GM12878 (cell line): ENCODE measurements around the gene ZNF613. TPM values are rescaled to one million over a fixed set of nuclear protein-coding genes. Genes with fewer than 3 reads are reported as not detected.

Source experiments
- ATAC-seq: fragments of 200-7000 bp; cut with Tn5 transposase; 3 replicates; pipeline ENCODE4 v1.9.1; 2020; ENCODE audit warnings: mild to moderate bottlenecking, moderate library complexity
- BruUV-seq: library from RNA; stranded (reverse); fragments of 400-500 nt; replicated peaks from 2 replicates; lab custom pipeline; 2021; lab: Mats Ljungman, UMichigan
- CTCF ChIA-PET: fragments of 300-600 bp; sonication (Branson Sonifier 250); formaldehyde crosslinking; extraction: SDS; loops from one replicate; lab custom pipeline; 2021; ENCODE audit warnings: inconsistent platforms; lab: Yijun Ruan, JAX
- POLR2A ChIA-PET: fragments of 350-600 bp; formaldehyde crosslinking; extraction: SDS; loops from one replicate; lab custom pipeline; 2021; ENCODE audit warnings: inconsistent platforms; lab: Charles Lee
- RAD21 ChIA-PET: fragments of 300-600 bp; sonication (Branson Sonifier 250); formaldehyde crosslinking; loops from one replicate; lab custom pipeline; 2023; ENCODE audit warnings: antibody characterized with exemption; ENCODE audit not compliant: unreplicated experiment; lab: Charles Lee
- SMC1A ChIA-PET: fragments of 300-600 bp; sonication (Branson Sonifier 250); formaldehyde crosslinking; loops from one replicate; lab custom pipeline; 2023; ENCODE audit not compliant: unreplicated experiment, uncharacterized antibody; lab: Charles Lee
- DNase-seq: peaks from one replicate; pipeline ENCODE4 v3.0.0-alpha.2; 2011; ENCODE audit warnings: low read depth, low spot score
- FAIRE-seq: peaks from 3 replicates; lab custom pipeline; 2011; peaks lifted over from hg19 to GRCh38; lab: Jason Lieb, UNC
- H2AFZ ChIP-seq: 2 replicates; pipeline ENCODE4 v1.6.0; 2011; ENCODE audit warnings: low read depth, low read length, control low read depth; ENCODE audit not compliant: control insufficient read depth
- H3K27ac ChIP-seq: 2 replicates; pipeline ENCODE4 v1.5.1; 2011; ENCODE audit warnings: control low read depth; ENCODE audit not compliant: control insufficient read depth, insufficient read depth
- H3K27me3 ChIP-seq, 2 experiments: replicated peaks in 1 of 2; 2 replicates each; pipeline versions ENCODE4 v1.6.0 to v1.6.1; 2011; ENCODE audit warnings: low read length in 1 of 2; ENCODE audit not compliant: control insufficient read depth in 2 of 2, insufficient read depth in 2 of 2
- H3K36me3 ChIP-seq, 2 experiments: 2 replicates each; pipeline ENCODE4 v1.5.1; 2011; ENCODE audit warnings: low read length in 1 of 2; ENCODE audit not compliant: control insufficient read depth in 2 of 2, insufficient read depth in 2 of 2
- H3K4me1 ChIP-seq: 2 replicates; pipeline ENCODE4 v1.6.1; 2011; ENCODE audit warnings: mild to moderate bottlenecking, low read length, moderate library complexity, mixed read lengths; ENCODE audit not compliant: control insufficient read depth, insufficient read depth
- H3K4me2 ChIP-seq: 2 replicates; pipeline ENCODE4 v1.6.0; 2011; ENCODE audit warnings: control low read depth; ENCODE audit not compliant: control insufficient read depth, insufficient read depth
- H3K4me3 ChIP-seq: fragments of 200-600 bp; sonication (generic); 2 replicates; pipeline ENCODE4 v1.5.1; 2016
- H3K79me2 ChIP-seq: 2 replicates; pipeline ENCODE4 v1.6.0; 2011; ENCODE audit warnings: low read length; ENCODE audit not compliant: control insufficient read depth, insufficient read depth
- H3K9ac ChIP-seq: 2 replicates; pipeline ENCODE4 v1.8.0; 2011; ENCODE audit warnings: low read length, control low read depth, mixed read lengths; ENCODE audit not compliant: control insufficient read depth, insufficient read depth
- H3K9me3 ChIP-seq: replicated peaks from 3 replicates; pipeline ENCODE4 v1.5.1; 2011; ENCODE audit warnings: mild to moderate bottlenecking, low read length; ENCODE audit not compliant: control insufficient read depth, insufficient read depth
- H4K20me1 ChIP-seq: 2 replicates; pipeline ENCODE4 v1.6.0; 2011; ENCODE audit not compliant: control insufficient read depth, insufficient read depth
- CBX5 ChIP-seq: sonication (generic); IDR thresholded peaks from 2 replicates; pipeline ENCODE4 v1.6.1; 2016; ENCODE audit warnings: low read depth, moderate library complexity, mild to moderate bottlenecking, inconsistent platforms
- HSF1 ChIP-seq: fragments of 150-350 bp; IDR thresholded peaks from 2 replicates; pipeline ENCODE4 v1.6.1; 2014; ENCODE audit warnings: mild to moderate bottlenecking, low read depth, low read length
- KLF5 ChIP-seq: fragments of 450-650 bp; IDR thresholded peaks from 2 replicates; pipeline ENCODE4 v1.6.1; 2014; ENCODE audit warnings: mild to moderate bottlenecking; ENCODE audit not compliant: partially characterized antibody
- RUNX3 ChIP-seq: IDR thresholded peaks from 2 replicates; pipeline ENCODE4 v1.6.1; 2012; ENCODE audit warnings: low read length, inconsistent platforms
- SIN3A ChIP-seq: IDR thresholded peaks from 2 replicates; pipeline ENCODE4 v1.6.1; 2012; ENCODE audit warnings: low read depth, low read length, improper control_type of control experiment
- SPI1 ChIP-seq: IDR thresholded peaks from 2 replicates; pipeline ENCODE4 v1.6.1; 2011; ENCODE audit warnings: low read depth, mild to moderate bottlenecking, low read length, moderate library complexity, borderline replicate concordance; ENCODE audit not compliant: insufficient read depth
- ZNF274 ChIP-seq: IDR thresholded peaks from one replicate; pipeline ENCODE4 v1.8.0; 2011; ENCODE audit not compliant: insufficient read length, insufficient read depth
- WGBS: methylation state at CpG from one replicate; pipeline ENCODE4 v1.1.6; 2016; ENCODE audit warnings: low lambda C conversion rate; ENCODE audit not compliant: insufficient replicate concordance, insufficient coverage; ENCODE audit errors: missing lambda C conversion rate; 5-methylcytosine and 5-hydroxymethylcytosine counted together
- in situ Hi-C: fragments of 300-500 bp; cut with MboI; formaldehyde crosslinking; loops from 9 replicates; pipeline ENCODE4 v1.14.3; 2018; ENCODE audit warnings: mixed read lengths
- intact Hi-C: fragments of 100-400 bp; cut with micrococcal nuclease; formaldehyde crosslinking; loops from one replicate; pipeline ENCODE4 v1.14.2; 2022; ENCODE audit not compliant: unreplicated experiment
- polyA plus RNA-seq, 11 experiments: library from polyadenylated mRNA; depleted of rRNA in 4 of 11; unstranded in 6 of 11; stranded (reverse) in 5 of 11; fragments of >200 nt; fragmentation: Nextera tagmentation in 4 of 11; fragmentation: Illumina TruSeq in 1 of 11; extraction: Ambion mirVana in 4 of 11; extraction: Trizol in 1 of 11; gene quantifications; 1 replicate in 1 of 11; 2 replicates in 10 of 11; pipeline versions ENCODE4 v1.2.1 to v1.2.3, GENCODE V29; 2011 to 2016; ENCODE audit warnings: inconsistent platforms in 2 of 11, missing spikeins in 2 of 11, low read depth in 1 of 11
- total RNA-seq, 4 experiments: library from RNA; depleted of rRNA in 3 of 4; stranded (reverse); fragments of >200 nt in 3 of 4; fragmentation: Illumina TruSeq in 1 of 4; extraction: Trizol in 1 of 4; gene quantifications; 2 replicates each; pipeline versions ENCODE4 v1.2.1 to v1.2.3, GENCODE V29; 2013 to 2021

ZNF613 gene
- total and polyA plus RNA-seq, 10 of the 15 experiments (the other 5 are each of a cell fraction or from before 2014, with no cell fraction given): 3.3 to 7.8 (median 5.0) TPM

DNA sequence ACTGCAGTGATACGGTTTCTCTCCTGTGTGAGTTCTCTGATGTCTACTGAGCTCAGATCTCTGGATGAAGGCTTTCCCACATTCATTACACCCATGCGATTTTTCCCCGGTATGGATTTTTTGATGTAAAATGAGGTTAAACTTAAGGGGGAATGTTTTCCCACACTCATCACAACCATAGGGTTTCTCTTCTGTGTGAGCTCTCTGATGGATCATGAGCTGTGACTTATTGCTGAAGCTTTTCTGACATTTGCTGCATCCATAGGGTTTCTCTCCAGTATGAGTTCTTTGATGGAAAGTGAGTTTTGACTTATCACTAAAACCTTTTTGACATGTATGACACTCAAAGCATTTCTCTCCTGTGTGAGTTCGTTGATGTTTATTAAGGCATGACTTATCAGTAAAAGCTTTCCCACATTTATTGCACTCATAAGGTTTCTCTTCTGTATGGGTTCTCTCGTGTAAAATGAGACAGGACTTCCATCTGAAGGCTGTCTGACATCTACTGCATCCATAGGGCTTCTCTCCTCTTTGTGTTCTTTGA is 11.9 kb upstream of the ZNF613 start:
- SMC1A ChIA-PET: no interaction called here
- Histone ChIP-seq H4K20me1 (no peaks in the 10 kb centered on the region), H3K9me3 (peaks cover 23% of the 10 kb centered on the region), H2AFZ (no peak overlapping the region), H3K4me1 (no peaks in the 10 kb centered on the region), H3K4me3 (no peak overlapping the region), H3K36me3 (no peaks in the 10 kb centered on the region), H3K9ac (no peak overlapping the region), H3K27me3 (no peaks in the 10 kb centered on the region), H3K79me2 (no peaks in the 10 kb centered on the region), H3K4me2 (no peak overlapping the region), H3K27ac (no peak overlapping the region)
- no TSS peak for BruUV-seq
- 47% methylated on average over 5 of the region's 5 CpGs for WGBS
- RAD21 ChIA-PET: no interaction called here
- ATAC-seq (no peak), DNase-seq (no peak), FAIRE-seq (no peak)
- TF ChIP-seq ZNF274 (peak; percentile 87), KLF5 (peak; percentile 26), HSF1 (no peak), CBX5 (0 out of 2 replicates have a peak, but pooled peaks have one; percentile 49)
- CTCF ChIA-PET: interaction anchor here (0.5 kb wide), 1 partner anchor 325 kb away, joined by 4 read pairs; no protein-coding TSS in a partner anchor
- POLR2A ChIA-PET: no interaction called here
- intact Hi-C loops (no loop called here), in situ Hi-C loops (no loop called here)

DNA sequence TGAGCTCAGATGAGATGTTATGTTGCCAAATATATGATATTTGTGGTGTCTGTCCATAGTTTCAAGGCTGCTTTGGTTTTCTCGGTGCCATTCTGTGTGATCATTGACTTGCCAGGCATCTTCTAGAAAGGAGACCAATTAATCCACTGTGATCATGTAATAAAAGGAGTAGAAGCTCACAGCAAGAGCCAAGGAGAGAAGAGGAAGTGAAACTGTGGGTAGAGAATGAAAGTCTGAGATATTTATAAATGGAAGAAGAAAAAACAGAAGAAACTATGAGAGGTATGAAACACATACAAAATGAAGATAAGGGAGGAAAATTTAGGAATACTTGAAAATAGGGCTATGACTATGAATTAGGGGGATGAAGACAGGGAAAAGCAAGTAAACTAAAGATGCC is 11.1 kb upstream of the ZNF613 start:
- TF ChIP-seq SPI1 (peak; percentile 65; the same call in 1 of the 2 replicates), SIN3A (no peak), RUNX3 (no peak)
- TF ChIP-seq, all 136 proteins: peak for 1
- DNase-seq: no peak
- no peak for FAIRE-seq
- Histone ChIP-seq H3K27ac (no peak overlapping the region), H4K20me1 (no peaks in the 10 kb centered on the region), H3K79me2 (no peaks in the 10 kb centered on the region), H3K9me3 (peaks cover 24% of the 10 kb centered on the region), H2AFZ (no peak overlapping the region), H3K4me2 (no peak overlapping the region), H3K36me3 (no peaks in the 10 kb centered on the region), H3K4me1 (no peaks in the 10 kb centered on the region), H3K9ac (no peak overlapping the region), H3K4me3 (no peak overlapping the region), H3K27me3 (no peaks in the 10 kb centered on the region)
- no TSS peak for BruUV-seq
- POLR2A ChIA-PET: no interaction called here
- RAD21 ChIA-PET: no interaction called here
- no peak for ATAC-seq
- 89% methylated on average over 1 of the region's 1 CpG for WGBS
- CTCF ChIA-PET: no interaction called here
- SMC1A ChIA-PET: no interaction called here
- intact Hi-C loops (no loop called here), in situ Hi-C loops (no loop called here)
